ENCODE data around the gene RND3. TPM values are rescaled to one million over a fixed set of nuclear protein-coding genes. Genes with fewer than 3 reads are reported as not detected.

The RND3 gene
- total and polyA plus RNA-seq, 10 of the 15 experiments (the other 5 are each of a cell fraction or from before 2014, with no cell fraction given) = 0.38 to 18.3 (median 0.93) TPM

DNA sequence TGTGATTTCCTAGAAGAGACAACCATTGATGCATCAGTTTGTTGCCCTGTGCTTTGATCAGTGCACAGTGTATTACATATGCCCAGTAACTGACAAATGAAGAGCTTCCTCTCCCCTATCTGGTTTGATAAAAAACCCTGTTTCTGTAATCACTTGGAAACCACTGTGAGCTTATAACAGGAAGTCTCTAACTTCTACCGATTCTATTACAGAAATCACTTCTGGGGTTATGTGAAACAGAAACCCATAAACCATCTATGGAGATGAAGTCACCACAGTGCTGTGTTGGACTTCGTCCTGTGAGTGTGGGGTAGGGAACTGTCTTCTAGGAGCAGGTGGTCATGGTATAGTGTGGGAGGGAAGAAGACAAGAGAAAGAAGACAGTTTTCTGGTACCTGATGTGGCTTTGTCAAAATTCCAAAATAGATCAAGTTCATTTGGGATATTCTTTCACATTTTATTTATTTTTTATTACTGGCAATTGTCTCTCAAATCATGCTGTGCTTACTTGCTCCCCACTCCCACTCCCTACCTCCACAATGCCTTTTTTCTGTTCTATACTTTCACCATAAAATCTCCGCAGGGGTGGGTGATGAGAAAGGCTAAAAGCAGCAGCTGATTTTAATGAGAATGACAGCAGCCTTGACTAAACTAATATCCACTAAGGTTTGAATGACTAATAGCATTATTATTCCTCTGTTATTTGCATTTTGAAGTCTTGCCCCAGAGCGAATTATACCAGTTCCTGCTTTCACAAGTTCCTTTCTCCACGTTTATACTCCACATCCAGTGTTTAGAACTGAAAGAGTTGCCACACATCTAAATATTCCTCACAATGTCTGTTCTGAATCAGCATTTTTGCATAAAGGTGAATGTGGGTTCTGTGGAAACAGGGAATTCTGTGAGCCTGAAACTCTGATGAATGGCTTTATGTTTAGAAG is 41.7 kb upstream of the RND3 start (continued):
- TF ChIP-seq, protein P1, sequence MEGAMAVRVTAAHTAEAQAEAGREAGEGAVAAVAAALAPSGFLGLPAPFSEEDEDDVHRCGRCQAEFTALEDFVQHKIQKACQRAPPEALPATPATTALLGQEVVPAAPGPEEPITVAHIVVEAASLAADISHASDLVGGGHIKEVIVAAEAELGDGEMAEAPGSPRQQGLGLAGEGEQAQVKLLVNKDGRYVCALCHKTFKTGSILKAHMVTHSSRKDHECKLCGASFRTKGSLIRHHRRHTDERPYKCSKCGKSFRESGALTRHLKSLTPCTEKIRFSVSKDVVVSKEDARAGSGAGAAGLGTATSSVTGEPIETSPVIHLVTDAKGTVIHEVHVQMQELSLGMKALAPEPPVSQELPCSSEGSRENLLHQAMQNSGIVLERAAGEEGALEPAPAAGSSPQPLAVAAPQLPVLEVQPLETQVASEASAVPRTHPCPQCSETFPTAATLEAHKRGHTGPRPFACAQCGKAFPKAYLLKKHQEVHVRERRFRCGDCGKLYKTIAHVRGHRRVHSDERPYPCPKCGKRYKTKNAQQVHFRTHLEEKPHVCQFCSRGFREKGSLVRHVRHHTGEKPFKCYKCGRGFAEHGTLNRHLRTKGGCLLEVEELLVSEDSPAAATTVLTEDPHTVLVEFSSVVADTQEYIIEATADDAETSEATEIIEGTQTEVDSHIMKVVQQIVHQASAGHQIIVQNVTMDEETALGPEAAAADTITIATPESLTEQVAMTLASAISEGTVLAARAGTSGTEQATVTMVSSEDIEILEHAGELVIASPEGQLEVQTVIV (IDR thresholded peaks at IDR 0.05; ENCODE audit: borderline replicate concordance, partially characterized antibody) = no peak
- no peak; a peak in 1 of 4 replicates for TF ChIP-seq BHLHE40 (IDR thresholded peaks at IDR 0.05; ENCODE audit: borderline replicate concordance in 1 of 2, low read depth in 2 of 2, low read length in 1 of 2)
- TF ChIP-seq WRNIP1 (IDR thresholded peaks at IDR 0.05; ENCODE audit: borderline replicate concordance, low read depth, low read length) = no peak
- TF ChIP-seq CHD4 (IDR thresholded peaks at IDR 0.05) = no peak
- no peak for TF ChIP-seq CBX3 (IDR thresholded peaks at IDR 0.05; ENCODE audit: borderline replicate concordance, low read depth)
- TF ChIP-seq BCL11A (IDR thresholded peaks at IDR 0.05; ENCODE audit: low read depth, low read length) = 0 out of 2 replicates have a peak, but pooled peaks have one; percentile 35
- TF ChIP-seq CHD1 (IDR thresholded peaks at IDR 0.05; ENCODE audit: low read depth, low read length) = no peak
- no peak; a peak in 1 of 4 replicates for TF ChIP-seq EP300 (IDR thresholded peaks at IDR 0.05; ENCODE audit: borderline replicate concordance in 1 of 2, control insufficient read depth in 1 of 2, low read depth in 2 of 2, low read length in 2 of 2)
- TF ChIP-seq SIX5 (IDR thresholded peaks at IDR 0.05; ENCODE audit: low read depth, low read length, severe bottlenecking) = no peak
- TF ChIP-seq ZNF217 (IDR thresholded peaks at IDR 0.05) = no peak; the same call in 1 of the 2 replicates
- TF ChIP-seq KAT2A (conservative IDR thresholded peaks at IDR 0.05; ENCODE audit: control insufficient read depth, low read depth, low read length) = no peak
- TF ChIP-seq LARP7 (IDR thresholded peaks at IDR 0.05) = no peak
- TF ChIP-seq, protein P2, sequence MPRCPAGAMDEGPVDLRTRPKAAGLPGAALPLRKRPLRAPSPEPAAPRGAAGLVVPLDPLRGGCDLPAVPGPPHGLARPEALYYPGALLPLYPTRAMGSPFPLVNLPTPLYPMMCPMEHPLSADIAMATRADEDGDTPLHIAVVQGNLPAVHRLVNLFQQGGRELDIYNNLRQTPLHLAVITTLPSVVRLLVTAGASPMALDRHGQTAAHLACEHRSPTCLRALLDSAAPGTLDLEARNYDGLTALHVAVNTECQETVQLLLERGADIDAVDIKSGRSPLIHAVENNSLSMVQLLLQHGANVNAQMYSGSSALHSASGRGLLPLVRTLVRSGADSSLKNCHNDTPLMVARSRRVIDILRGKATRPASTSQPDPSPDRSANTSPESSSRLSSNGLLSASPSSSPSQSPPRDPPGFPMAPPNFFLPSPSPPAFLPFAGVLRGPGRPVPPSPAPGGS (IDR thresholded peaks at IDR 0.05; ENCODE audit: borderline replicate concordance, insufficient read depth, low read depth, low read length, poor library complexity, severe bottlenecking) = no peak
- no peak for TF ChIP-seq RBBP5 (conservative IDR thresholded peaks at IDR 0.05)
- peak; percentile 16; the same call in 1 of the 2 replicates for TF ChIP-seq PKNOX1 (IDR thresholded peaks at IDR 0.05)
- TF ChIP-seq SIN3A (IDR thresholded peaks at IDR 0.05; ENCODE audit: low read depth, low read length) = no peak
- TF ChIP-seq MTA3 (IDR thresholded peaks at IDR 0.05; ENCODE audit: borderline replicate concordance, low read length) = no peak
- TF ChIP-seq ZBED1 (IDR thresholded peaks at IDR 0.05; ENCODE audit: borderline replicate concordance) = no peak
- TF ChIP-seq ETV6 (conservative IDR thresholded peaks at IDR 0.05 in 1 of 2, IDR thresholded peaks at IDR 0.05 in 1 of 2; ENCODE audit: borderline replicate concordance in 1 of 2, low read depth in 1 of 2) = no peak
- no peak for TF ChIP-seq IRF5 (IDR thresholded peaks at IDR 0.05; ENCODE audit: borderline replicate concordance)
- no peak for TF ChIP-seq MYB (IDR thresholded peaks at IDR 0.05; ENCODE audit: borderline replicate concordance, low read depth, low read length)
- TF ChIP-seq RCOR1 (conservative IDR thresholded peaks at IDR 0.05; ENCODE audit: low read depth, low read length) = no peak
- no peak for TF ChIP-seq FOS (IDR thresholded peaks at IDR 0.05; ENCODE audit: borderline replicate concordance, extremely low read depth, insufficient read length)
